Measurements from ENCODE around the gene JARID2. TPM values are rescaled to one million over a fixed set of nuclear protein-coding genes. Genes with fewer than 3 reads are reported as not detected.

Gene JARID2
- total RNA-seq, 3 donors from 2014 or later = 10.6 to 11.8 (median 11.4) TPM

DNA sequence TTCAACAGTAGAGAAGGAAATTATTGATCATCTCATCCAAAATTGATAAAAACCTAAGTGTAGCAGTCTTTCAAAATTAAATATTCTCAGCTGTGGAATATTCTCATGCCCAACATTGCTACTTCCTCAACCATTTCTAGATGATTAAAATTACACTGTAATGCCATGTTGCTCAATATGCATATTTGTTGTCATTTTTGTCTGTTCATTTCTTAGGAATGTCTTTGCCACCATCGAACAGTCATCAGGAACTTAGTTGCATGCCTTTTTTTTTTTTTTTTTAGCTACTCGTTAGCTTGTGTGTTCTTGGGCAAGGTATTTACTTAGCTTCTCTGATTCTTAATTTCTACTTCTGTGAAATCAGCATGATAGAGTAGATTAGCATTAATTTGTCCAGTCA, 228.3 kb downstream of the JARID2 start:
- Histone ChIP-seq H3K4me3 (no peak overlapping the region), H3K36me3 (ENCODE audit: low read depth) (no peaks in the 10 kb centered on the region), H3K9me3 (no peaks in the 10 kb centered on the region), H3K4me1 (ENCODE audit: low read depth) (no peaks in the 10 kb centered on the region)
- intact Hi-C loops (cut with DNase I, micrococcal nuclease) = no loop called here
- no peak for DNase-seq
- TF ChIP-seq CTCF (IDR thresholded peaks at IDR 0.05) = no peak
- no peak for ATAC-seq

- Histone ChIP-seq H3K4me1 (ENCODE audit: low read depth) (no peaks in the 10 kb centered on the region), H3K4me3 (no peak overlapping the region), H3K9me3 (no peaks in the 10 kb centered on the region), H3K36me3 (ENCODE audit: low read depth) (no peaks in the 10 kb centered on the region)
- no peak for ATAC-seq
- no peak for DNase-seq
- intact Hi-C loops (cut with DNase I, micrococcal nuclease) = no loop called here
- no peak for TF ChIP-seq CTCF (IDR thresholded peaks at IDR 0.05)
These were observed 229.4 kb downstream of the JARID2 start for GRCh38 chr6:15475261-15475660.

DNA sequence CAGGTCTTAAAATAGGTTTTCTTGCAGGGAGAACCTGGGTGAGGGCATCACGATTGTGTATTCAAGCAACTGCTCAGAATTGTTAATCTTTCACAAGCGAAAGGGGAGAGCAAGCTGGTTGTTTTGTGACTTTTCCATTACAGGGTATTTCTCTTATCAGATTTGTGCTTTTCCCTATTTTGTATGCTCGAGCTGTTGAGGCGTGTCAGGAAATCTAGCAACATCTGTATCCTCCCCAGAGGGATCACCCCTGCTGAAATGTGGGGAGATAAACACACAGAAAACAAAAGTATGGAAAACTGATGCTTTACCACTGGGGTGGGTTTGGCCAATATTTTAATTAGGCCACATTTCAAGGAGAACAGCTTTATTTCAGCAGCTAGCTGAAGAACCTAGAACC, 230.0 kb downstream of the JARID2 start:
- Histone ChIP-seq H3K9me3 (no peaks in the 10 kb centered on the region), H3K4me1 (ENCODE audit: low read depth) (no peaks in the 10 kb centered on the region), H3K4me3 (no peak overlapping the region), H3K36me3 (ENCODE audit: low read depth) (no peaks in the 10 kb centered on the region)
- intact Hi-C loops (cut with DNase I, micrococcal nuclease) = no loop called here
- DNase-seq = no peak
- no peak for TF ChIP-seq CTCF (IDR thresholded peaks at IDR 0.05)
- no peak for ATAC-seq

DNA sequence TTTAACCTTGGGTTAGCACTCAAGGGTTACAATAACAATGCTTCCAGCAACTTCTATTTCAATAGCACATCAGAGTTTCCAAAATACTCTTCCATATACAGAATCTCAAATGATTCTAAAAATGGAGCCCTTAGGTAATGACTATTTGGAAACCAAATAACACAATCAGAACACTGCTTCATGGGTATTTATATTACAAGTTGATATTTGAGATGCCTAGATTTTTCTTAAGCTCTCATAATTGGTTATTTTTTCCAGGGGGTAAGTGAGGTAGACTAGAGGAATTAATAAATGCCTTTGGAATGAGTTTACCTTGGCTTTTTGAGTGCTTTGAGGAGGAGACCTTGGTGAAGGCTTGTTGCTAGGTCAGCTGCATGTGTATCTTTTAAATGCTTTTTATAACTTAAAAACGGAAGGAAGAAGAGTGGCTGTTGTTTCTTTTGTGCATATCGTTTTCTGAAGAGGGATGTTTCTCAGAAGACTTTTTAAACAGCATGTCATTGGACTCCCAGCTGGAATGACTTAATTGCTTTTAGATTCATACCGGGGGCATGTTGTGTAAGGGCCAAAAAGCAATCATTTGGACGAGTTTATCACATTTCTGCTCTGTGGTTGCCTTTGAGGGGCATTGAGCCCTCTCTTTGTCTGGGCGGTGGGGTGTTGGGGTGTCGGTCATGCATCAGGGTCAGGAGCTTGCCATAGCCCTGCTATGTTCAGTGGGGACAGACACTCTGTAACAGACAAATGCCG, 230.9 kb downstream of the JARID2 start:
- Histone ChIP-seq H3K36me3 (ENCODE audit: low read depth) (no peaks in the 10 kb centered on the region), H3K9me3 (no peaks in the 10 kb centered on the region), H3K4me1 (ENCODE audit: low read depth) (no peaks in the 10 kb centered on the region), H3K4me3 (no peak overlapping the region)
- ATAC-seq (no peak), DNase-seq (no peak)
- TF ChIP-seq CTCF (IDR thresholded peaks at IDR 0.05) = no peak
- intact Hi-C loops (cut with DNase I, micrococcal nuclease) = no loop called here

- no peaks in the 10 kb centered on the region for H3K4me1 ChIP-seq (ENCODE audit: low read depth)
- no peak for DNase-seq
These were observed 231.9 kb downstream of the JARID2 start for GRCh38 chr6:15477746-15478145.

More at GRCh38 chr6:15477746-15478145, 231.9 kb downstream of the JARID2 start:
- Histone ChIP-seq H3K36me3 (ENCODE audit: low read depth) (no peaks in the 10 kb centered on the region), H3K4me3 (no peak overlapping the region), H3K9me3 (no peaks in the 10 kb centered on the region)
- no peak for TF ChIP-seq CTCF (IDR thresholded peaks at IDR 0.05)
- no peak for ATAC-seq
- intact Hi-C loops (cut with DNase I, micrococcal nuclease) = no loop called here

Measured in mucosa of descending colon (tissue), 3 donors.